H1 (cell line): ENCODE results near the gene MMP7. TPM values are rescaled to one million over a fixed set of nuclear protein-coding genes. Genes with fewer than 3 reads are reported as not detected.

ENCODE experiments used
- CTCF ChIA-PET: fragments of 300-600 bp; sonication (Branson Sonifier 250); formaldehyde crosslinking; loops from one replicate; lab custom pipeline; 2021; ENCODE audit not compliant: partially characterized antibody; lab: Charles Lee
- POLR2A ChIA-PET: fragments of 300-600 bp; sonication (Branson Sonifier 250); formaldehyde crosslinking; loops from one replicate; lab custom pipeline; 2021; ENCODE audit warnings: inconsistent platforms; ENCODE audit not compliant: partially characterized antibody; lab: Charles Lee
- DNase-seq, 2 experiments: peaks; one replicate each; pipeline versions ENCODE4 v3.0.0 to v3.0.0-alpha.2; 2010 to 2022; ENCODE audit warnings: low spot score in 2 of 2, low read depth in 1 of 2, mixed read lengths in 1 of 2
- FAIRE-seq: peaks from 2 replicates; lab custom pipeline; 2011; peaks lifted over from hg19 to GRCh38; lab: Jason Lieb, UNC
- H2AFZ ChIP-seq: 2 replicates; pipeline ENCODE4 v1.8.1; 2012; ENCODE audit warnings: low read length, inconsistent platforms
- H2AK5ac ChIP-seq: 2 replicates; pipeline ENCODE4 v1.6.1; 2013; ENCODE audit warnings: low read depth, low read length
- H2BK120ac ChIP-seq: replicated peaks from 2 replicates; pipeline ENCODE3; 2013; ENCODE audit warnings: low read depth, low read length, inconsistent platforms
- H2BK12ac ChIP-seq: 2 replicates; pipeline ENCODE4 v1.6.1; 2013; ENCODE audit warnings: low read depth, low read length
- H2BK15ac ChIP-seq: 2 replicates; pipeline ENCODE4 v1.6.1; 2013; ENCODE audit warnings: low read length
- H2BK20ac ChIP-seq: 2 replicates; pipeline ENCODE4 v1.6.1; 2013; ENCODE audit warnings: low read length
- H2BK5ac ChIP-seq: 2 replicates; pipeline ENCODE4 v1.6.1; 2013; ENCODE audit warnings: low read depth, low read length
- H3K14ac ChIP-seq: 2 replicates; pipeline ENCODE4 v1.6.1; 2013; ENCODE audit warnings: inconsistent platforms; ENCODE audit not compliant: insufficient read length
- H3K18ac ChIP-seq: 2 replicates; pipeline ENCODE4 v1.6.1; 2013; ENCODE audit warnings: low read length; ENCODE audit errors: extremely low read depth
- H3K23ac ChIP-seq: 2 replicates; pipeline ENCODE4 v1.6.1; 2013; ENCODE audit warnings: inconsistent platforms; ENCODE audit not compliant: insufficient read length
- H3K23me2 ChIP-seq: 2 replicates; pipeline ENCODE4 v1.6.1; 2013; ENCODE audit warnings: low read depth, low read length
- H3K27ac ChIP-seq: 2 replicates; pipeline ENCODE4 v1.6.1; 2011; ENCODE audit warnings: low read depth, low read length, inconsistent platforms
- H3K27me3 ChIP-seq, 4 experiments: replicated peaks in 1 of 4; 1 replicate in 1 of 4; 2 replicates in 3 of 4; pipeline versions ENCODE4 v1.6.1 to v1.8.1; 2011 to 2013; ENCODE audit warnings: low read length in 3 of 4, mild to moderate bottlenecking in 3 of 4, inconsistent platforms in 2 of 4, mixed read lengths in 2 of 4, moderate library complexity in 1 of 4; ENCODE audit not compliant: control insufficient read depth in 3 of 4, insufficient read depth in 3 of 4; ENCODE audit errors: extremely low read depth in 1 of 4
- H3K36me3 ChIP-seq, 4 experiments: 2 replicates each; pipeline versions ENCODE4 v1.6.1 to v1.8.1; 2011 to 2013; ENCODE audit warnings: mild to moderate bottlenecking in 4 of 4, low read length in 3 of 4, moderate library complexity in 2 of 4, control low read depth in 1 of 4, inconsistent platforms in 1 of 4; ENCODE audit not compliant: insufficient read depth in 4 of 4, control insufficient read depth in 2 of 4
- H3K4ac ChIP-seq: replicated peaks from 2 replicates; pipeline ENCODE3; 2013; ENCODE audit warnings: low read length, low read depth, mixed read lengths, inconsistent platforms; ENCODE audit not compliant: insufficient read length
- H3K4me1 ChIP-seq, 4 experiments: replicated peaks in 1 of 4; 1 replicate in 1 of 4; 2 replicates in 3 of 4; pipeline versions ENCODE4 v1.6.1 to v1.8.1; 2011 to 2013; ENCODE audit warnings: low read length in 3 of 4, inconsistent platforms in 2 of 4, mixed read lengths in 1 of 4; ENCODE audit not compliant: insufficient read depth in 4 of 4, control insufficient read depth in 3 of 4
- H3K4me2 ChIP-seq, 2 experiments: 2 replicates each; pipeline versions ENCODE4 v1.6.1 to v1.8.1; 2011 to 2013; ENCODE audit warnings: low read depth in 2 of 2, low read length in 2 of 2, control low read depth in 1 of 2, inconsistent platforms in 1 of 2, mild to moderate bottlenecking in 1 of 2; ENCODE audit not compliant: insufficient read depth in 1 of 2
- H3K4me3 ChIP-seq, 4 experiments: fragments of 200-600, 300-600 bp in 1 of 4; sonication (generic), shearing (Covaris generic), sonication (Bioruptor Twin) in 1 of 4; 2 replicates each; pipeline versions ENCODE4 v1.5.1 to v1.8.1; 2011 to 2016; ENCODE audit warnings: low read length in 4 of 4, low read depth in 3 of 4, control low read depth in 2 of 4, inconsistent platforms in 2 of 4, mild to moderate bottlenecking in 2 of 4, mixed read lengths in 1 of 4, moderate library complexity in 1 of 4; ENCODE audit not compliant: insufficient read depth in 2 of 4; ENCODE audit errors: extremely low read depth in 1 of 4
- H3K56ac ChIP-seq: replicated peaks from 2 replicates; pipeline ENCODE3; 2013; ENCODE audit warnings: low read depth, mild to moderate bottlenecking, mixed read lengths, low read length, inconsistent platforms; ENCODE audit not compliant: insufficient read length
- H3K79me1 ChIP-seq: 2 replicates; pipeline ENCODE4 v1.6.1; 2013; ENCODE audit warnings: low read depth, low read length, control low read depth
- H3K79me2 ChIP-seq, 2 experiments: 2 replicates each; pipeline versions ENCODE4 v1.6.1 to v1.8.1; 2012 to 2013; ENCODE audit warnings: low read length in 2 of 2, mild to moderate bottlenecking in 2 of 2, inconsistent platforms in 1 of 2; ENCODE audit not compliant: insufficient read depth in 2 of 2, control insufficient read depth in 1 of 2
- H3K9ac ChIP-seq, 4 experiments: replicated peaks in 1 of 4; 1 replicate in 1 of 4; 2 replicates in 3 of 4; pipeline versions ENCODE4 v1.6.1 to v1.8.1; 2011 to 2013; ENCODE audit warnings: low read depth in 3 of 4, low read length in 3 of 4, control low read depth in 2 of 4, mild to moderate bottlenecking in 2 of 4, moderate library complexity in 2 of 4, inconsistent platforms in 1 of 4; ENCODE audit errors: extremely low read depth in 1 of 4
- H3K9me3 ChIP-seq, 2 experiments: 2 replicates each; pipeline versions ENCODE4 v1.6.1 to v1.8.1; 2012 to 2013; ENCODE audit warnings: mild to moderate bottlenecking in 2 of 2, moderate library complexity in 2 of 2, control low read depth in 1 of 2, inconsistent platforms in 1 of 2, low read depth in 1 of 2, low read length in 1 of 2, mixed read lengths in 1 of 2; ENCODE audit not compliant: insufficient read depth in 2 of 2
- H4K20me1 ChIP-seq, 2 experiments: replicated peaks in 1 of 2; 2 replicates each; pipeline versions ENCODE3 to v1.8.1; 2011 to 2013; ENCODE audit warnings: inconsistent platforms in 2 of 2, low read length in 2 of 2, mild to moderate bottlenecking in 1 of 2; ENCODE audit not compliant: insufficient read depth in 2 of 2, control insufficient read depth in 1 of 2
- H4K5ac ChIP-seq: 2 replicates; pipeline ENCODE4 v1.6.1; 2013; ENCODE audit warnings: low read length, low read depth, mixed read lengths, inconsistent platforms; ENCODE audit not compliant: insufficient read length
- H4K8ac ChIP-seq: 2 replicates; pipeline ENCODE4 v1.8.0; 2013; ENCODE audit warnings: mild to moderate bottlenecking, moderate library complexity, low read length, inconsistent platforms; ENCODE audit not compliant: insufficient read depth; ENCODE audit errors: extremely low read depth
- H4K91ac ChIP-seq: replicated peaks from 2 replicates; pipeline ENCODE3; 2013; ENCODE audit warnings: low read length, mixed read lengths, inconsistent platforms; ENCODE audit not compliant: insufficient read length
- BACH1 ChIP-seq: IDR thresholded peaks from 2 replicates; pipeline ENCODE4 v1.6.1; 2012; ENCODE audit warnings: low read length, improper control_type of control experiment
- JUN ChIP-seq: IDR thresholded peaks from 2 replicates; pipeline ENCODE4 v1.6.1; 2011; ENCODE audit warnings: low read depth, mild to moderate bottlenecking, improper control_type of control experiment, low read length
- KDM5A ChIP-seq: fragments of 200-600 bp; IDR thresholded peaks from 2 replicates; pipeline ENCODE4 v1.7.1; 2012; ENCODE audit warnings: mild to moderate bottlenecking, low read length, inconsistent platforms, mixed read lengths
- WGBS, 2 experiments: shearing (Covaris generic) in 1 of 2; methylation state at CpG; one replicate each; pipeline versions ENCODE4 v1.1.6 to v1.1.7; 2013 to 2015; ENCODE audit warnings: low lambda C conversion rate in 2 of 2, mixed read lengths in 2 of 2, inconsistent platforms in 1 of 2, low coverage in 1 of 2, missing lambda C conversion rate in 1 of 2; ENCODE audit not compliant: insufficient replicate concordance in 2 of 2, insufficient coverage in 1 of 2, insufficient read length in 1 of 2; ENCODE audit errors: extremely low coverage in 1 of 2, missing lambda C conversion rate in 1 of 2; 5-methylcytosine and 5-hydroxymethylcytosine counted together
- polyA plus RNA-seq, 7 experiments: library from polyadenylated mRNA; depleted of rRNA in 3 of 7; stranded (reverse) in 5 of 7; unstranded in 2 of 7; fragments of >200 nt in 5 of 7; fragments of 200-250 nt in 2 of 7; gene quantifications; 1 replicate in 5 of 7; 2 replicates in 1 of 7; 4 replicates in 1 of 7; pipeline versions ENCODE4 v1.2.1 to v1.2.3, GENCODE V29; 2011 to 2013; ENCODE audit warnings: missing spikeins in 2 of 7, mixed read lengths in 2 of 7
- total RNA-seq: library from RNA; stranded (reverse); fragmentation: NEBNext Ultra II Directional; extraction: Animal tissue kit (Norgen Biotek cat#: 25700); gene quantifications from 2 replicates; pipeline ENCODE4 v1.2.1, GENCODE V29; 2021
- TF ChIP-seq, protein P1 (sequence below): IDR thresholded peaks from 2 replicates; pipeline ENCODE4 v1.6.1; 2012; ENCODE audit warnings: inconsistent platforms
- TF ChIP-seq, protein P2 (sequence below): IDR thresholded peaks from 2 replicates; pipeline ENCODE4 v1.6.1; 2011; ENCODE audit warnings: low read depth, mild to moderate bottlenecking, low read length; ENCODE audit not compliant: insufficient read depth

Gene MMP7
- total and polyA plus RNA-seq, 2 of the 8 experiments (the other 6 are each of a cell fraction or from before 2014, with no cell fraction given) = not detected

- H3K27me3 ChIP-seq = no peaks in the 10 kb centered on the region
- no peak overlapping the region for H2BK12ac ChIP-seq
- no peak overlapping the region for H4K8ac ChIP-seq
- no peak overlapping the region for H2BK20ac ChIP-seq
- H3K4me1 ChIP-seq = no peaks in the 10 kb centered on the region
- H3K27ac ChIP-seq = no peak overlapping the region
- no peak overlapping the region for H3K23ac ChIP-seq
- peaks cover 1 to 2% of the 10 kb centered on the region in 2 experiments; a peak in 2 of 4 replicates for H3K9me3 ChIP-seq
- H2AFZ ChIP-seq = no peak overlapping the region
- no peak overlapping the region for H3K4me3 ChIP-seq
- H3K4me2 ChIP-seq = no peak overlapping the region
- no peak overlapping the region for H2BK120ac ChIP-seq
- H2BK5ac ChIP-seq = no peak overlapping the region
- no peak overlapping the region for H3K9ac ChIP-seq
- no peaks in the 10 kb centered on the region for H3K79me2 ChIP-seq
- H2AK5ac ChIP-seq = no peak overlapping the region
- H2BK15ac ChIP-seq = no peak overlapping the region
- POLR2A ChIA-PET = no interaction called here
- no peaks in the 10 kb centered on the region for H3K36me3 ChIP-seq
- no peak overlapping the region for H4K91ac ChIP-seq
- 88% methylated on average over 2 of the region's 2 CpGs; no CpG with 5 or more reads in 1 of the 2 experiments for WGBS, 2 experiments
- H3K4ac ChIP-seq = no peak overlapping the region
- no peaks in the 10 kb centered on the region for H3K23me2 ChIP-seq
- H4K20me1 ChIP-seq = no peaks in the 10 kb centered on the region
- no peak overlapping the region for H4K5ac ChIP-seq
- H3K18ac ChIP-seq = no peak overlapping the region
- no peak overlapping the region for H3K14ac ChIP-seq
- no peak overlapping the region for H3K56ac ChIP-seq
- H3K79me1 ChIP-seq = no peaks in the 10 kb centered on the region
- no peak for DNase-seq
- no peak for FAIRE-seq
- CTCF ChIA-PET = interaction anchor here (1.0 to 1.6 kb wide), 2 partner anchors 21 to 30 kb away, joined by 3 read pairs; no protein-coding TSS in a partner anchor
- TF ChIP-seq BACH1 = no peak
- TF ChIP-seq KDM5A = no peak
- TF ChIP-seq, protein P1, sequence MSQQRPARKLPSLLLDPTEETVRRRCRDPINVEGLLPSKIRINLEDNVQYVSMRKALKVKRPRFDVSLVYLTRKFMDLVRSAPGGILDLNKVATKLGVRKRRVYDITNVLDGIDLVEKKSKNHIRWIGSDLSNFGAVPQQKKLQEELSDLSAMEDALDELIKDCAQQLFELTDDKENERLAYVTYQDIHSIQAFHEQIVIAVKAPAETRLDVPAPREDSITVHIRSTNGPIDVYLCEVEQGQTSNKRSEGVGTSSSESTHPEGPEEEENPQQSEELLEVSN = no peak
- TF ChIP-seq, protein P2, sequence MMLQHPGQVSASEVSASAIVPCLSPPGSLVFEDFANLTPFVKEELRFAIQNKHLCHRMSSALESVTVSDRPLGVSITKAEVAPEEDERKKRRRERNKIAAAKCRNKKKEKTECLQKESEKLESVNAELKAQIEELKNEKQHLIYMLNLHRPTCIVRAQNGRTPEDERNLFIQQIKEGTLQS = no peak
- no peak for TF ChIP-seq JUN
These were observed 43.3 kb upstream of the MMP7 start for GRCh38 chr11:102573851-102574250.
